Panc1 (cell line): Measurements from ENCODE around the gene KDM4B.

Experiments
- POLR2AphosphoS5 ChIP-seq: IDR thresholded peaks from 2 replicates; pipeline ENCODE4 v1.6.1; 2012; ENCODE audit warnings: mild to moderate bottlenecking, low read depth, low read length, moderate library complexity
- SIN3A ChIP-seq: IDR thresholded peaks from 2 replicates; pipeline ENCODE4 v1.6.1; 2012; ENCODE audit warnings: low read depth, mild to moderate bottlenecking, low read length, moderate library complexity, borderline replicate concordance; ENCODE audit not compliant: insufficient read depth
- TCF7L2 ChIP-seq: IDR thresholded peaks from 2 replicates; pipeline ENCODE4 v1.6.1; 2011; ENCODE audit warnings: mild to moderate bottlenecking, low read depth, low read length, inconsistent platforms
- TF ChIP-seq, protein P1 (sequence below): fragments of 450-650 bp; IDR thresholded peaks from 2 replicates; pipeline ENCODE4 v1.5.1; 2017; ENCODE audit warnings: mild to moderate bottlenecking
- TF ChIP-seq, protein P2 (sequence below), 2 experiments: IDR thresholded peaks; 2 replicates each; pipeline ENCODE4 v1.6.1; 2011 to 2012; ENCODE audit warnings: low read depth in 2 of 2, control low read depth in 1 of 2, low read length in 1 of 2, mild to moderate bottlenecking in 1 of 2, moderate library complexity in 1 of 2; ENCODE audit not compliant: insufficient read depth in 1 of 2

DNA sequence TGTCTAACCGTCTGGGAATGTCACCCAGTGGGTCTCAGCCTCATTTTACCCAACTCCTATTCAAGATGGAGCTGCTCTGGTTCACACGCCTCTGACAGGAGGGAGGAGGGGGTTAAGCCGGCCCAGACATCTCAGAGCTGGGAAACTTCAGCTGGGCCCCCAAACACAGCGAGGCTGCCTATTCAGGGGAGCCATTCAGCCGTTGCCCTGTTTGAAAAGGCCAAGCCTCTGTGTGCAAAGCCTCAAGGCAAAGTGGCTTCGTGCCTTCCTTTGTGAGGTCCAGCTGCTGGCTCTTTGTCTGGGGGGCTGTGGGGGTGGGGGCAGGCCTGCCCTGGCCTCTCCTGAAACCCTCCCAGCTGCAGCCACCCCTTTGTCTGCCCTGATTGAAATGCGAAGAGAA is 224.3 kb downstream of the KDM4B start:
- TF ChIP-seq, protein P1, sequence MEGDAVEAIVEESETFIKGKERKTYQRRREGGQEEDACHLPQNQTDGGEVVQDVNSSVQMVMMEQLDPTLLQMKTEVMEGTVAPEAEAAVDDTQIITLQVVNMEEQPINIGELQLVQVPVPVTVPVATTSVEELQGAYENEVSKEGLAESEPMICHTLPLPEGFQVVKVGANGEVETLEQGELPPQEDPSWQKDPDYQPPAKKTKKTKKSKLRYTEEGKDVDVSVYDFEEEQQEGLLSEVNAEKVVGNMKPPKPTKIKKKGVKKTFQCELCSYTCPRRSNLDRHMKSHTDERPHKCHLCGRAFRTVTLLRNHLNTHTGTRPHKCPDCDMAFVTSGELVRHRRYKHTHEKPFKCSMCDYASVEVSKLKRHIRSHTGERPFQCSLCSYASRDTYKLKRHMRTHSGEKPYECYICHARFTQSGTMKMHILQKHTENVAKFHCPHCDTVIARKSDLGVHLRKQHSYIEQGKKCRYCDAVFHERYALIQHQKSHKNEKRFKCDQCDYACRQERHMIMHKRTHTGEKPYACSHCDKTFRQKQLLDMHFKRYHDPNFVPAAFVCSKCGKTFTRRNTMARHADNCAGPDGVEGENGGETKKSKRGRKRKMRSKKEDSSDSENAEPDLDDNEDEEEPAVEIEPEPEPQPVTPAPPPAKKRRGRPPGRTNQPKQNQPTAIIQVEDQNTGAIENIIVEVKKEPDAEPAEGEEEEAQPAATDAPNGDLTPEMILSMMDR: no peak
- TF ChIP-seq POLR2AphosphoS5 (no peak), TCF7L2 (no peak), SIN3A (no peak)
- TF ChIP-seq, protein P2, sequence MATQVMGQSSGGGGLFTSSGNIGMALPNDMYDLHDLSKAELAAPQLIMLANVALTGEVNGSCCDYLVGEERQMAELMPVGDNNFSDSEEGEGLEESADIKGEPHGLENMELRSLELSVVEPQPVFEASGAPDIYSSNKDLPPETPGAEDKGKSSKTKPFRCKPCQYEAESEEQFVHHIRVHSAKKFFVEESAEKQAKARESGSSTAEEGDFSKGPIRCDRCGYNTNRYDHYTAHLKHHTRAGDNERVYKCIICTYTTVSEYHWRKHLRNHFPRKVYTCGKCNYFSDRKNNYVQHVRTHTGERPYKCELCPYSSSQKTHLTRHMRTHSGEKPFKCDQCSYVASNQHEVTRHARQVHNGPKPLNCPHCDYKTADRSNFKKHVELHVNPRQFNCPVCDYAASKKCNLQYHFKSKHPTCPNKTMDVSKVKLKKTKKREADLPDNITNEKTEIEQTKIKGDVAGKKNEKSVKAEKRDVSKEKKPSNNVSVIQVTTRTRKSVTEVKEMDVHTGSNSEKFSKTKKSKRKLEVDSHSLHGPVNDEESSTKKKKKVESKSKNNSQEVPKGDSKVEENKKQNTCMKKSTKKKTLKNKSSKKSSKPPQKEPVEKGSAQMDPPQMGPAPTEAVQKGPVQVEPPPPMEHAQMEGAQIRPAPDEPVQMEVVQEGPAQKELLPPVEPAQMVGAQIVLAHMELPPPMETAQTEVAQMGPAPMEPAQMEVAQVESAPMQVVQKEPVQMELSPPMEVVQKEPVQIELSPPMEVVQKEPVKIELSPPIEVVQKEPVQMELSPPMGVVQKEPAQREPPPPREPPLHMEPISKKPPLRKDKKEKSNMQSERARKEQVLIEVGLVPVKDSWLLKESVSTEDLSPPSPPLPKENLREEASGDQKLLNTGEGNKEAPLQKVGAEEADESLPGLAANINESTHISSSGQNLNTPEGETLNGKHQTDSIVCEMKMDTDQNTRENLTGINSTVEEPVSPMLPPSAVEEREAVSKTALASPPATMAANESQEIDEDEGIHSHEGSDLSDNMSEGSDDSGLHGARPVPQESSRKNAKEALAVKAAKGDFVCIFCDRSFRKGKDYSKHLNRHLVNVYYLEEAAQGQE (IDR thresholded peaks at IDR 0.05; ENCODE audit: insufficient read depth in 1 of 2, low read depth in 2 of 2, low read length in 1 of 2): no peak
